ENCODE data around the gene TMEM204.

DNA sequence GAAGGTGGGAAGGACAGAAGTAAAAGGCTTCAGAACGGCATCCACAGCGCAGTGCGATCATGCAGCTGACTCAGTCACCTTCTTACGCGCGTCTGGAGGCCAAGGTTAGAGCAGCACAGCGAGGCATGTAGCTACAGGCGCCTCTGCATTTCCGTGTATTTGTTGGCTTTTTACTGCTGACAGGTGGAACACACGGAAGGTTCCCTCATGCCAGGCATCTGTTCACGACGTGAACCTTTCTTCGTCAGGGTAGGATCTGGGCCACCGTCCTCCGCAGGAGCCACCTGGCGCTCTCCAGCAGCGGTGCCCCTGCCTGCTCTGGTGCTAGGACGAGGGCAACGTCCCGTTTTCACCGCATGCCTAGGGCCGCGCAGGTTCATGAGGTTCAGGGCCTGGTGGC lies 15.3 kb downstream of the TMEM204 start:
- TF ChIP-seq, protein P1, sequence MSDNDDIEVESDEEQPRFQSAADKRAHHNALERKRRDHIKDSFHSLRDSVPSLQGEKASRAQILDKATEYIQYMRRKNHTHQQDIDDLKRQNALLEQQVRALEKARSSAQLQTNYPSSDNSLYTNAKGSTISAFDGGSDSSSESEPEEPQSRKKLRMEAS (IDR thresholded peaks at IDR 0.05; ENCODE audit: low read depth) = no peak
- TF ChIP-seq, protein P2, sequence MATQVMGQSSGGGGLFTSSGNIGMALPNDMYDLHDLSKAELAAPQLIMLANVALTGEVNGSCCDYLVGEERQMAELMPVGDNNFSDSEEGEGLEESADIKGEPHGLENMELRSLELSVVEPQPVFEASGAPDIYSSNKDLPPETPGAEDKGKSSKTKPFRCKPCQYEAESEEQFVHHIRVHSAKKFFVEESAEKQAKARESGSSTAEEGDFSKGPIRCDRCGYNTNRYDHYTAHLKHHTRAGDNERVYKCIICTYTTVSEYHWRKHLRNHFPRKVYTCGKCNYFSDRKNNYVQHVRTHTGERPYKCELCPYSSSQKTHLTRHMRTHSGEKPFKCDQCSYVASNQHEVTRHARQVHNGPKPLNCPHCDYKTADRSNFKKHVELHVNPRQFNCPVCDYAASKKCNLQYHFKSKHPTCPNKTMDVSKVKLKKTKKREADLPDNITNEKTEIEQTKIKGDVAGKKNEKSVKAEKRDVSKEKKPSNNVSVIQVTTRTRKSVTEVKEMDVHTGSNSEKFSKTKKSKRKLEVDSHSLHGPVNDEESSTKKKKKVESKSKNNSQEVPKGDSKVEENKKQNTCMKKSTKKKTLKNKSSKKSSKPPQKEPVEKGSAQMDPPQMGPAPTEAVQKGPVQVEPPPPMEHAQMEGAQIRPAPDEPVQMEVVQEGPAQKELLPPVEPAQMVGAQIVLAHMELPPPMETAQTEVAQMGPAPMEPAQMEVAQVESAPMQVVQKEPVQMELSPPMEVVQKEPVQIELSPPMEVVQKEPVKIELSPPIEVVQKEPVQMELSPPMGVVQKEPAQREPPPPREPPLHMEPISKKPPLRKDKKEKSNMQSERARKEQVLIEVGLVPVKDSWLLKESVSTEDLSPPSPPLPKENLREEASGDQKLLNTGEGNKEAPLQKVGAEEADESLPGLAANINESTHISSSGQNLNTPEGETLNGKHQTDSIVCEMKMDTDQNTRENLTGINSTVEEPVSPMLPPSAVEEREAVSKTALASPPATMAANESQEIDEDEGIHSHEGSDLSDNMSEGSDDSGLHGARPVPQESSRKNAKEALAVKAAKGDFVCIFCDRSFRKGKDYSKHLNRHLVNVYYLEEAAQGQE (IDR thresholded peaks at IDR 0.05; ENCODE audit: low read depth, low read length) = no peak
- TF ChIP-seq MXI1 (IDR thresholded peaks at IDR 0.05; ENCODE audit: low read depth, low read length) (no peak), RCOR1 (IDR thresholded peaks at IDR 0.05; ENCODE audit: low read length) (no peak), RAD21 (IDR thresholded peaks at IDR 0.05; ENCODE audit: low read length) (no peak), EP300 (IDR thresholded peaks at IDR 0.05; ENCODE audit: borderline replicate concordance in 1 of 2, low read depth in 1 of 2, low read length in 1 of 2) (no peak), ELF1 (IDR thresholded peaks at IDR 0.05) (no peak), EZH2phosphoT487 (IDR thresholded peaks at IDR 0.05; ENCODE audit: borderline replicate concordance, low read depth) (no peak), GABPA (IDR thresholded peaks at IDR 0.05; ENCODE audit: low read depth) (no peak), SMC3 (IDR thresholded peaks at IDR 0.05; ENCODE audit: low read depth, low read length) (no peak), TAF1 (IDR thresholded peaks at IDR 0.05; ENCODE audit: borderline replicate concordance, low read depth, low read length) (no peak)
- TF ChIP-seq, protein P3, sequence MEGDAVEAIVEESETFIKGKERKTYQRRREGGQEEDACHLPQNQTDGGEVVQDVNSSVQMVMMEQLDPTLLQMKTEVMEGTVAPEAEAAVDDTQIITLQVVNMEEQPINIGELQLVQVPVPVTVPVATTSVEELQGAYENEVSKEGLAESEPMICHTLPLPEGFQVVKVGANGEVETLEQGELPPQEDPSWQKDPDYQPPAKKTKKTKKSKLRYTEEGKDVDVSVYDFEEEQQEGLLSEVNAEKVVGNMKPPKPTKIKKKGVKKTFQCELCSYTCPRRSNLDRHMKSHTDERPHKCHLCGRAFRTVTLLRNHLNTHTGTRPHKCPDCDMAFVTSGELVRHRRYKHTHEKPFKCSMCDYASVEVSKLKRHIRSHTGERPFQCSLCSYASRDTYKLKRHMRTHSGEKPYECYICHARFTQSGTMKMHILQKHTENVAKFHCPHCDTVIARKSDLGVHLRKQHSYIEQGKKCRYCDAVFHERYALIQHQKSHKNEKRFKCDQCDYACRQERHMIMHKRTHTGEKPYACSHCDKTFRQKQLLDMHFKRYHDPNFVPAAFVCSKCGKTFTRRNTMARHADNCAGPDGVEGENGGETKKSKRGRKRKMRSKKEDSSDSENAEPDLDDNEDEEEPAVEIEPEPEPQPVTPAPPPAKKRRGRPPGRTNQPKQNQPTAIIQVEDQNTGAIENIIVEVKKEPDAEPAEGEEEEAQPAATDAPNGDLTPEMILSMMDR (IDR thresholded peaks at IDR 0.05) = no peak
- TF ChIP-seq, protein P4, sequence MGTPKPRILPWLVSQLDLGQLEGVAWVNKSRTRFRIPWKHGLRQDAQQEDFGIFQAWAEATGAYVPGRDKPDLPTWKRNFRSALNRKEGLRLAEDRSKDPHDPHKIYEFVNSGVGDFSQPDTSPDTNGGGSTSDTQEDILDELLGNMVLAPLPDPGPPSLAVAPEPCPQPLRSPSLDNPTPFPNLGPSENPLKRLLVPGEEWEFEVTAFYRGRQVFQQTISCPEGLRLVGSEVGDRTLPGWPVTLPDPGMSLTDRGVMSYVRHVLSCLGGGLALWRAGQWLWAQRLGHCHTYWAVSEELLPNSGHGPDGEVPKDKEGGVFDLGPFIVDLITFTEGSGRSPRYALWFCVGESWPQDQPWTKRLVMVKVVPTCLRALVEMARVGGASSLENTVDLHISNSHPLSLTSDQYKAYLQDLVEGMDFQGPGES (IDR thresholded peaks at IDR 0.05; ENCODE audit: low read depth, low read length) = no peak
- TF ChIP-seq, protein P5, sequence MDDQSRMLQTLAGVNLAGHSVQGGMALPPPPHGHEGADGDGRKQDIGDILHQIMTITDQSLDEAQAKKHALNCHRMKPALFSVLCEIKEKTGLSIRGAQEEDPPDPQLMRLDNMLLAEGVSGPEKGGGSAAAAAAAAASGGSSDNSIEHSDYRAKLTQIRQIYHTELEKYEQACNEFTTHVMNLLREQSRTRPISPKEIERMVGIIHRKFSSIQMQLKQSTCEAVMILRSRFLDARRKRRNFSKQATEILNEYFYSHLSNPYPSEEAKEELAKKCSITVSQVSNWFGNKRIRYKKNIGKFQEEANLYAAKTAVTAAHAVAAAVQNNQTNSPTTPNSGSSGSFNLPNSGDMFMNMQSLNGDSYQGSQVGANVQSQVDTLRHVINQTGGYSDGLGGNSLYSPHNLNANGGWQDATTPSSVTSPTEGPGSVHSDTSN (IDR thresholded peaks at IDR 0.05) = no peak
